D721Med (cell line): ENCODE data around the gene PCSK5.

ENCODE experiments used
- DNase-seq: peaks from one replicate; pipeline ENCODE4 v3.0.0; 2011; ENCODE audit warnings: low spot score; ENCODE audit not compliant: insufficient read length
- FAIRE-seq: peaks from 2 replicates; lab custom pipeline; 2011; peaks lifted over from hg19 to GRCh38; lab: Jason Lieb, UNC
- CTCF ChIP-seq: IDR thresholded peaks from 2 replicates; pipeline ENCODE4 v1.5.1; 2012; ENCODE audit warnings: mild to moderate bottlenecking, control low read depth; ENCODE audit not compliant: insufficient read depth; ENCODE audit errors: missing control alignments

Gene PCSK5

GRCh38 chr9:75990156-75990555, 99.7 kb downstream of the PCSK5 start:
- DNase-seq (no peak), FAIRE-seq (no peak)
- no peak for TF ChIP-seq CTCF

GRCh38 chr9:75990576-75991304, 100.3 kb downstream of the PCSK5 start:
- no peak for TF ChIP-seq CTCF
- DNase-seq = no peak
- no peak for FAIRE-seq

GRCh38 chr9:75992482-75993206, 102.2 kb downstream of the PCSK5 start:
- no peak for TF ChIP-seq CTCF
- DNase-seq (no peak), FAIRE-seq (no peak)

- no peak for TF ChIP-seq CTCF
- no peak for DNase-seq
- no peak for FAIRE-seq
Observed at GRCh38 chr9:75993434-75993833, 103.0 kb downstream of the PCSK5 start.

- no peak for FAIRE-seq
Observed at GRCh38 chr9:75995066-75995465, 104.6 kb downstream of the PCSK5 start.

GRCh38 chr9:75996726-75997125, 106.3 kb downstream of the PCSK5 start:
- DNase-seq (no peak), FAIRE-seq (no peak)
- TF ChIP-seq CTCF = no peak

More at GRCh38 chr9:75995066-75995465, 104.6 kb downstream of the PCSK5 start:
- DNase-seq = no peak
- no peak for TF ChIP-seq CTCF

- TF ChIP-seq CTCF = no peak
- FAIRE-seq (no peak), DNase-seq (no peak)
Observed at GRCh38 chr9:75997206-75997605, 106.7 kb downstream of the PCSK5 start.
